GM19240 (cell line): Measurements from ENCODE around the gene OR2T2.
"Not testable (repeated sequence)": the region's sequence is repeated elsewhere in the genome, so short reads cannot be mapped to it uniquely, and the experiment has no call there.

ENCODE experiments used
- DNase-seq: peaks from one replicate; pipeline ENCODE4 v3.0.0; 2011; ENCODE audit warnings: low spot score; ENCODE audit not compliant: insufficient read length

The OR2T2 gene, protein sequence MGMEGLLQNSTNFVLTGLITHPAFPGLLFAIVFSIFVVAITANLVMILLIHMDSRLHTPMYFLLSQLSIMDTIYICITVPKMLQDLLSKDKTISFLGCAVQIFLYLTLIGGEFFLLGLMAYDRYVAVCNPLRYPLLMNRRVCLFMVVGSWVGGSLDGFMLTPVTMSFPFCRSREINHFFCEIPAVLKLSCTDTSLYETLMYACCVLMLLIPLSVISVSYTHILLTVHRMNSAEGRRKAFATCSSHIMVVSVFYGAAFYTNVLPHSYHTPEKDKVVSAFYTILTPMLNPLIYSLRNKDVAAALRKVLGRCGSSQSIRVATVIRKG

DNA sequence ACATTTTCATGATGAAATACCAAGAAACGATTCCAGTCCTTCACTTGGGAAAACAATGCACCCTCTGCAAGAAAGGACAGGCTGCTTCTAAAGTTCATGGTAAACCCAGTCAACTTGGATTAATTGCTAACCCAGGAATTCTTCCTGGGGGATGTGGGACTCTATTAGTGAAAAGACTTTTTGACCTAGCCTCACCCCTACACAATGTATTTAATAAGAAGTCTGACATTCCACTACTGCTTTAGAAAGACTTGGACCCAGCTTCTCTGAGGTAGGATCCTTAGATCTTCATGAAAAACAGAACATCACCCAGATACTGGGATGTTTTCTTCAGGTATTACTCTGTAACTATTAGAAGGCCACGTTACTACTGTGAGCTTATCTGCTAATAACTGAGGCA is at the start of gene OR2T2:
OR2T2 (plus strand) TSS at position 239 of the 400 bp plus-strand sequence. CDS start 7,161 bp downstream, outside the sequence.
- DNase-seq = not testable (repeated sequence)

- no peak for DNase-seq
Measured at GRCh38 chr1:248402748-248403147, 42.7 kb upstream of the OR2T2 start, which contains the start of gene OR2T1. Gene OR2T1 (plus strand): TSS chr1:248403048. CDS start chr1:248406148, 3,100 bp downstream.

- DNase-seq = no peak
Measured at GRCh38 chr1:248404024-248404423, 41.4 kb upstream of the OR2T2 start.

DNA sequence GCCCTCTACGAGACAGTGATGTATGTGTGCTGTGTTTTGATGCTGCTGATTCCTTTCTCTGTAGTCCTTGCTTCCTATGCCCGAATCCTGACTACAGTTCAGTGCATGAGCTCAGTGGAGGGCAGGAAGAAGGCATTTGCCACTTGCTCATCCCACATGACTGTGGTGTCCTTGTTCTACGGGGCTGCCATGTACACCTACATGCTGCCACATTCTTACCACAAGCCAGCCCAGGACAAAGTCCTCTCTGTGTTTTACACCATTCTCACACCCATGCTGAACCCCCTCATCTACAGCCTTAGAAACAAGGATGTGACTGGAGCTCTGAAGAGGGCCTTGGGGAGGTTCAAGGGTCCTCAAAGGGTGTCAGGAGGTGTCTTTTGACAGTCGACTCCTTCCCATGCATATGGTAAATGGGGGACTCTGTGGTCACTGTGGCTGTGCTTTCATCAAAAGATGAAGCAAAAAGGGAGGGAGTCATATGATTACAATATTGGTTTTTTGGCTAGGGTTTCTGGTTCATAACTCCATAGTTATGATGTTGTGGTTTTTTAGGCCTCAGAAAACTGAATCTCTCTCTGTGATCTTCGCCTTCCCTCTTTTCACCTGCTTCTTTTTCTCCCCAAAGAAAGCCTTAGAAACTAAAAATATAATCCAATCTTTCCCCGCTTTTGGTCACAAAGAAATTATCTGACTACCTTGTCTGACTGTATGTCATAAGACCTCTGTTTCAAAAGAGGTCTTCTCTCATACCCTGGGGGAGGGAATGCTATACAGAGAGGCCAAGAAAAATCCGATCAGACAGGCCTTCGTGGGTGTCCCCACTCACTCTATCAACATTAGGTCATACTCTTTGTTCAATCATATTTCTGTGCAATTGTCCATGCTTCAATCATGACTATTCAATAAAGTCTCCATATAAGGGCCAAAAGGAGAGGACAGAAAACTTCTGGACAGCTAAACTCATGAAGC is 38.4 kb upstream of the OR2T2 start:
- no peak for DNase-seq

DNA sequence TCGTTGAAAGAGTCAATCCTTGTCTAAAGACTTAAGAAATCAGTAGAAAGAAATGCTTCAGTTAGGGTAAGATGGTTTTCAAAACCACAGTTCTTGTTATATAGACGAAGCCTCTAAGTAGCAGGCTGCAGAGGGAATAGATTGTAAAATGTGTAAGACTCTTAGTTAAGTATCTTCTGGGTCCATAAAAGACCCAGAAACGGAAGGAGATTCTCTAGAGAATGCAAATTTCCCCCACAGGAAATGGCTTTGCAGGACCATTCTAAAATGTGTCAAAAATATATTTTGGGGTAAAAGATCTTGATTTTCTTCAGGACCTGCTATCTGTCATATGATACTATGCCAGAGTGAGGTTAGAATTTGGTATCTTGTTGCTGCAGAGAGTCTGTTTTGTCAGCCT is 29.2 kb upstream of the OR2T2 start:
- DNase-seq = no peak

GRCh38 chr1:248417854-248418253 is 27.6 kb upstream of the OR2T2 start:
- DNase-seq = no peak

DNA sequence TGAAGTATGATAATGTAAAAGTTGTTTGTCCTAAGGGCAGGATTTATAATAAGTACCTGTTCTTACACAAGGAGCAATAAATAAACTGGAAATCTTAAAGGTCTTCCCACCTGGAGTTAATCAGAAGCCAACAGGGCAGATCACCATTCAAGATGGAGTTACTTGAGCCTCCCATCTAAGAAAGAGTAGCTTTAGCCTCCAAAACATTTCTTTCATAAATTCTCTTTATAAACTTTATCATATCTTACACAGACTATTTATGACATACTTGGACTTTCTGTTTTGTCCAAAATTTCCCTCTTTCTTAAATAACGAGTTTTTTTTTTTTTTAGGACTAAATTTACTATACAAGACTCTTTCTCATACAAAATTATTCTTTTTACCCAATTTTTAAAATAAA is 24.1 kb upstream of the OR2T2 start:
- DNase-seq = no peak

DNA sequence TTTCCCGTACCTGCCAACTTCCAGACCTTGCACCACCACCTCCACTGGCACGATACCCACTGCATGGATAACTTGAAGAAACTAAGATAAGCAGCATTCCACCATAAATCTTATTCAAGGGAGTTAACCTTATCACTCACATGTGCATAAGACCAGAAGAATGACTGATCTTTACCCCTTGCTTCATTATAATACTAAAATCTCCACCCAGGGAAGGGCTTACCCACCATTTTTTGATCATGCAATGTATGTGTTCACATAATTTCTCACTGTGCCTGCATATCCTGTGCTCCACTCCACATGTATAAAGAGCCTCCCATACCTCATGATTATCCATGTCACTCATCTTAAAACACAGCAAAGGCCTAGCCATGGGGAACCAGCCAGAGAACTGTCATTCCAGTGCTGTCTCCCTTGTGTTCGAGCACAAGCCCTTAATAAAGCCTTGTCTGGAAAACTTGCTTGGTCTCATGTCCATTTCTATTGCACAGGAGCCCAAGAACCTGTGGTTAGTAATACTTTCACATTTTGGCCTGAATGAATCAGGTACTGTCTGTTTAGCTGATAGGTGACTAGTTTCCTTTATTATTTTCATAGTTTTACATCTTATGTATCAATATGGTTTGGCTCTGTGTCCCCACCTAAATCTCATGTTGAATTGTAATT is 17.8 kb upstream of the OR2T2 start:
- not testable (repeated sequence) for DNase-seq

DNA sequence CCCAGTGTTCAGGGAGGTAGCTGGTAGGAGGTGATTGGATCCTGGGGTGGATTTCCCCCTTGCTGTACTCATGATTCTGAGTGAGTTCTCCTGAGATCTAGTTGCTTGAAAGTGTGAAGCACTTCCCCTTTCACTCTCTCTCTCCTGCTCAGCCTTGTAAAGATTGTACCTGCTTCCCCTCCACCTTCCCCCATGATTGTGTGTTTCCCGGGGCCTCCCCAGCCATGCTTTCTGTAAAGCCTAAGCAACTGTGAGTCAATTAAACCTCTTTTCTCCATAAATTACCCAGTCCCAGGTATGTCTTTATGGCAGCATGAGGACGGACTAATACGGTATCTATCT is 17.3 kb upstream of the OR2T2 start:
- not testable (repeated sequence) for DNase-seq

DNA sequence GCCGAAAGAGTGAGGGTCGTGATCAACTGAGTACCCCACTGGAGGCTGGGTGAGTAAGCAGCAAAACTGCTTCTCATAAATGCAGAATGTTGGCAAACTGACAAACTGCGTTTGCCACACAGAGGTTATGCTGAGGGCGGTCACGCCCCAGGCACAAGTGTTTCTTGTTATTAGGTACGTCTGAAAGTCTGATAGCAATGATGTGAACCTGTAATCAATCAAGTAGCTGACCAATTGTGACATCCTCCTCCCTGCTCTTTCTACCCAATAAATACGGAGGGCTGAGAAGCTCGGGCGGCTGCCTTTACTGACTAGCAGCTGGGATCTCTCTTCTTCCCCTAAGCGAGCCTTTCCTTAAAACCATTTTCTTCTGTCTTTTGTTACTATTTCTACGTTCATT is 13.8 kb upstream of the OR2T2 start:
- not testable (repeated sequence) for DNase-seq

GRCh38 chr1:248432201-248432600 is 13.2 kb upstream of the OR2T2 start:
- not testable (repeated sequence) for DNase-seq

DNA sequence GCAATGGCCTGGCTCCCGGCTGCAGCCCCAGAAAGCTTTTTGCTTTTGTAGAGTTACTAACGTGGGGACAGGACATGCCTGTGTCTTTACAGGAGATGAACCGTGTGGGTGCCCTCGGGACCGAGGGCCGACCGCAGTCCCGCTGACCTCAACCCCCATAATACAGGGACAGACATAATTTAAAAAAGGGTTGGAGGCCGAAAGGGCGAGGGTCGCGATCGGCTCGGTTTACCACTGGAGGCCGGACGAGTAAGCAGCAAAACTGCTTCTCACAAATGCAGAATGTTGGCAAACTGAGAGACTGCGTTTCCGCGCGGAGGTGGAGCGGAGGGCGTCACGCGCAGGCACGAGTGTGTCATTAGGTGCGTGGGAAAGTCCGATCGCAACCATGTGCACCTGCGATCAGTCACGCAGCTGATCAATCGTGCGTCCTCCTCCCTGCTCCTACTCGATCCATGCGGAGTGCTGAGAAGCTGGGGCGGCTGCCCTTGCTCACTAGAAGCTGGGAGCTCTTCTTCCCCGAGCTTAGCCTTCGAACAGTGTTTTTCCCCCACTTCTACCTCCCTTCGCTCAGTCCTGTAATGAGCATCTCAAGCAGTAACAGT is 11.5 kb upstream of the OR2T2 start:
- DNase-seq = not testable (repeated sequence)

GRCh38 chr1:248434913-248435312 is 10.5 kb upstream of the OR2T2 start:
- not testable (repeated sequence) for DNase-seq

DNA sequence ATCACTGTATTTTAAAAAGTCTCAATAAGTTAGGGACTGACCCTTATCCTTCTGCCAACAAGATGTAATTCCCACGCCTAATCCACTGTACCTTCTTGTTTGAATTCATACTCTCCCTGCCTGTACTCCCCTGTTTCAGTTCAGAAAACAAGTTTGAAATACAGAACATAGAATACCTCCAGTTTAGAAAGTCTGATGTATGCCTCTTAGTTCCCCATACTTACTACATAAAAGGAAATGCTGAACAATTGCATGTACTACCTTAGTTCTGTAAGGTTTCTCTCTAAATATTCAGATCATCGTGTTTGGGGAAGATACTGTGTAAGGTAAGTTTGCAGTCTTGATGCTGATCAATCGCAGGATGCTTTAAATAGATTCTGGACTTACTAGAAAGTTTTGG is 9.1 kb upstream of the OR2T2 start:
- not testable (repeated sequence) for DNase-seq

DNA sequence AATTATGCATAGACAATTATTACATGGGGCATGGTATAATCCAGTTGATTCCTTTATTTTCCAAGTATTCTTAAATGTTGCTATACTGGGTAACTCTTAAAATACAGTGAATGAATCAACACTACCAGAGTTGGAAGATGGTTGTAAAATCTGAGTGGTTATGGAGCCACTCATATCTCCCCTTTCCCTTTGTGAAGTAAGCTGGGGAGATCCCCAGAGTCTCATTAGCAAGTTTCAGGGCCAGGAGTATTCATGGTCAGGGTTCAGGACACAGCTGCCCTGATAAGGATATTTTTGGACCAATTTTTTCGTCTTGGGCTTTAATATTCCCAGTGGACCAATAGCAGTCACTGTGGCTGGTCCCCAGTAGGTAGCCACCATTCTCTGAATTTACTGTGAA is 6.8 kb upstream of the OR2T2 start:
- DNase-seq = not testable (repeated sequence)

DNA sequence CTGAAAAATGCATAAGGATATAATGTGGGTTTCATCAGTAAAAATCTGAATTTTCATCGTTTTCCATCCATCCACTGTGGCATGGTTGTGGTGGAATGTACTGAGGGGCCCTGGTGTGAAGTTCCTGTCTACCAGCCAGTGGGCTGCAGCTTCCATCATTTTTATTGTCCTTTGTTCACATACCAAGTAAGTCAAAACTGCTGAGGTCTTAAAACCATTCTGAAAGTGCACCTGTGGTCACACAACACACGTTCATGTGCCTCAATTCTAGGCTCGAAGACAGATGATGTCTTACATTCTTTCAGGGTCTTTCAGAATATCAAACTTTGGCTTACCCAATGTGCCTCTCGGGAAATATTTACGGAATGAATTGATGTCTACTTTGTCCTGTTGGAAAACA is 6.2 kb upstream of the OR2T2 start:
- not testable (repeated sequence) for DNase-seq

- DNase-seq = not testable (repeated sequence)
Measured at GRCh38 chr1:248442500-248443277, 2.7 kb upstream of the OR2T2 start.

- DNase-seq = not testable (repeated sequence)
Measured at GRCh38 chr1:248444603-248445002, 834 bp upstream of the OR2T2 start.

DNA sequence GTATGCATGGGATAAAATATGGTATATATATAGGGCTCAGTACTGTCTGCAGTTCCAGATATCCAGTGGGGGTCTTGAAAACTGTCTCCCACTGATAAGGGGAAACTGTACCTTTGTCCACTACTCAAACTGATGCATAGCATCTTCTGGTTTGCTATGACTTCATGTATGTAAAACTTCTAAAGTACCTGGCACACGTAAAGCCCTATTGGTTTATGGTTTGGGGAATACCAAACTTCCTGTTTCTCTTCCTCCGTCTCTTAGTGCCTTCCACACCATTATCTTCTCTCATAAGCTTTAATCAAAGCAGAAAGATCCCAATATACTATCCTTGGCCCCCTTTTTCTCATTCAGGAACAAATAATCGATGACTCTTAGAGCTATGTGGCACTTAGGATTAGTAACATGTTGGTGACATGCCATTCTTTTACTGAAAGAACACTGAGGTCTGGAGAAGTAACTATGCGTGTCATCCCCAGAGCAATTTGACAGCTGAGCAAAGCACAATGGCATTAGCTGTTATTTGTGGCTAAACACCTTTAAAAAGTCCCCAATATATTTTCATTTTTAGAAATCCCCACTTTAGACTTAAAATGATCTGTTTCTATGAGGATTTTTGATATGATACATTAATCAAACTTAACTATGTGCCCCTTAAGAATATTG is 3.1 kb downstream of the OR2T2 start:
- DNase-seq = not testable (repeated sequence)
